T47D (cell line): ENCODE measurements around the gene CNTN4.
A peak's percentile ranks its signal among the peaks of the same experiment; 100 is the strongest.

Experiments
- DNase-seq, 2 experiments: peaks; one replicate each; pipeline versions ENCODE4 v3.0.0 to v3.0.0-alpha.2; 2011 to 2012; ENCODE audit warnings: low read depth in 1 of 2, low spot score in 1 of 2
- JUND ChIP-seq: IDR thresholded peaks from 2 replicates; pipeline ENCODE4 v1.6.1; 2012; ENCODE audit warnings: low read depth
- in situ Hi-C: cut with HindIII; loops from 2 replicates; pipeline ENCODE4 v1.10.0; 2016; ENCODE audit warnings: low sequenced_read_pairs, low pct_unique_long_range_greater_than_20kb

Gene CNTN4

GRCh38 chr3:3065876-3066275, 967.2 kb downstream of the CNTN4 start:
- DNase-seq: peak in 1 of 2 experiments; percentile 25
- no peak for TF ChIP-seq JUND
- in situ Hi-C loops: no loop called here

- no peak for DNase-seq
- in situ Hi-C loops: no loop called here
- no peak for TF ChIP-seq JUND
Observed at GRCh38 chr3:3066378-3066777, 967.7 kb downstream of the CNTN4 start.

GRCh38 chr3:3066910-3067309, 968.2 kb downstream of the CNTN4 start:
- in situ Hi-C loops: no loop called here
- no peak for DNase-seq
- no peak for TF ChIP-seq JUND

- TF ChIP-seq JUND: no peak
- no peak for DNase-seq
- in situ Hi-C loops: no loop called here
Observed at GRCh38 chr3:3068358-3068881, 969.8 kb downstream of the CNTN4 start.

GRCh38 chr3:3069723-3070122, 971.1 kb downstream of the CNTN4 start:
- TF ChIP-seq JUND: no peak
- in situ Hi-C loops: no loop called here
- no peak for DNase-seq

- in situ Hi-C loops: no loop called here
- no peak for DNase-seq
- no peak for TF ChIP-seq JUND
Observed at GRCh38 chr3:3071136-3071535, 972.5 kb downstream of the CNTN4 start.

- in situ Hi-C loops: no loop called here
- TF ChIP-seq JUND: no peak
Observed at GRCh38 chr3:3074551-3075257, 976.0 kb downstream of the CNTN4 start.

GRCh38 chr3:3080309-3080708, 981.6 kb downstream of the CNTN4 start:
- no peak for TF ChIP-seq JUND
- in situ Hi-C loops: no loop called here
- DNase-seq: no peak

More at GRCh38 chr3:3074551-3075257, 976.0 kb downstream of the CNTN4 start:
- no peak for DNase-seq

GRCh38 chr3:3081381-3082233, 982.9 kb downstream of the CNTN4 start:
- in situ Hi-C loops: no loop called here
- DNase-seq: no peak
- no peak for TF ChIP-seq JUND

GRCh38 chr3:3082234-3082924, 983.7 kb downstream of the CNTN4 start:
- no peak for TF ChIP-seq JUND
- DNase-seq: no peak
- in situ Hi-C loops: no loop called here

GRCh38 chr3:3084890-3085289, 986.2 kb downstream of the CNTN4 start:
- TF ChIP-seq JUND: no peak
- DNase-seq: no peak
- in situ Hi-C loops: no loop called here

GRCh38 chr3:3085782-3086181, 987.1 kb downstream of the CNTN4 start:
- no peak for TF ChIP-seq JUND
- no peak for DNase-seq
- in situ Hi-C loops: no loop called here
